Activated T-helper 1 cell treated with anti-CD3 and anti-CD28 coated beads, Interleukin-12 subunit alpha, Interleukin-12 subunit beta, Interleukin-2, Interleukin-4 antibody, amounts not matched to agents 30 ng/mL and 10 ng/mL and 1 ng/mL, durations not matched to agents 14 hours and 24 hours and 36 hours (primary cell): ENCODE measurements around the gene HK3. TPM values are rescaled to one million over a fixed set of nuclear protein-coding genes. Genes with fewer than 3 reads are reported as not detected.

ENCODE experiments used
- DNase-seq: peaks from one replicate; pipeline ENCODE4 v3.0.0; 2021; ENCODE audit warnings: low spot score
- H3K27ac Mint-ChIP-seq: one replicate; pipeline ENCODE4 v1.8.0; 2021; ENCODE audit warnings: mild to moderate bottlenecking, mixed read lengths
- H3K27me3 Mint-ChIP-seq: one replicate; pipeline ENCODE4 v1.8.0; 2022; ENCODE audit warnings: mild to moderate bottlenecking, moderate library complexity, mixed read lengths; ENCODE audit not compliant: insufficient read depth
- H3K36me3 Mint-ChIP-seq: one replicate; pipeline ENCODE4 v1.8.0; 2021; ENCODE audit warnings: low read depth, mixed read lengths
- H3K4me1 Mint-ChIP-seq: one replicate; pipeline ENCODE4 v1.8.0; 2021; ENCODE audit warnings: low read depth, mixed read lengths
- H3K4me3 Mint-ChIP-seq: one replicate; pipeline ENCODE4 v1.8.0; 2021; ENCODE audit warnings: mild to moderate bottlenecking, moderate library complexity, mixed read lengths
- H3K9me3 Mint-ChIP-seq: one replicate; pipeline ENCODE4 v1.8.0; 2021; ENCODE audit warnings: mixed read lengths
- intact Hi-C: fragments of 100-400 bp; cut with micrococcal nuclease; formaldehyde crosslinking; loops from one replicate; pipeline ENCODE4 v1.15.1; 2024
- total RNA-seq: library from RNA; stranded (reverse); gene quantifications from 2 replicates; pipeline ENCODE4 v1.2.3, GENCODE V29; 2022

The HK3 gene
- total RNA-seq, 1 donor from 2014 or later, result 0.44 TPM

DNA sequence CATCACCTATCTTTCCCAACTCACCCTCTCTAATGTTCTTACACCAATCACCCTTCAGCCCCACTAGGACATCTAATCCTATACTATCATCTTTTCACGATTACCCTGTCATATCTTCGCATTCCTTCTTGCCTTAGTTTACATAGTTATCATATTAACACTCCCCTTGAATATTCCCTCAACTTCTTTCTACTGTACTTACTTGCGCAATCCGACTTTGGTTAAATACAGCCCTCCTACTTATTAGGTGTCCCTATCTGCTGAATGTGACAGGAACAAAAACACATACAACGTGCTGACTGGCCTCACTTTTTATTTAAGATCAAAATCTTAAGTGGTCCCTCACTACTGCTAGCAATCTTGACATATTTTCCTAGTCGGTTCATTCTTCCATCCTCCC, 19.5 kb upstream of the HK3 start:
- no peak overlapping the region for H3K27ac Mint-ChIP-seq

DNA sequence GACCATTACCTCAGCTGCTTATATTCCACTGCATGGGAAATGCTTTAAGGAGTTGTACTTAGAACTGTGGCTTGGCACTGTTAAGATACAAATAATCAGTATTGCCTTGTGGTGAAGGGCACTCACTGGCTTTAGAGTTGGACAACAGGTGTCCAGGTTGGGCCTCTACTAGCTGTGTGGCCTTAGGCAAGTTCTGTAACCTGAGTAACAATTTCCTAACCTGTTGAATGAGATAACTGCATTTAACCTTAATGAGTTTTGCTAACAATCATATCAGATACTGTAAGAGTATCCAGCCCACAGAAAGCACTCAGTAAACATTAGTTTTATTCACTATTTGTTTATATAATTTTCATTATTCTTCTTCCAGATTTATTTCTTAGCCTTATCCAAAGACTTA, 17.2 kb upstream of the HK3 start:
- peaks cover 28% of the 10 kb centered on the region for H3K36me3 Mint-ChIP-seq
- H3K4me3 Mint-ChIP-seq, result no peak overlapping the region

More for the DNA sequence above, 19.5 kb upstream of the HK3 start:
- H3K4me3 Mint-ChIP-seq, result no peak overlapping the region
- H3K4me1 Mint-ChIP-seq, result peaks cover 14% of the 10 kb centered on the region
- H3K36me3 Mint-ChIP-seq, result peaks cover 26% of the 10 kb centered on the region
- H3K27me3 Mint-ChIP-seq, result no peaks in the 10 kb centered on the region
- no peaks in the 10 kb centered on the region for H3K9me3 Mint-ChIP-seq
- intact Hi-C loops, result loop anchor here (2.0 kb wide), 1 partner anchor 16 kb away; no protein-coding TSS in a partner anchor
- DNase-seq, result no peak

DNA sequence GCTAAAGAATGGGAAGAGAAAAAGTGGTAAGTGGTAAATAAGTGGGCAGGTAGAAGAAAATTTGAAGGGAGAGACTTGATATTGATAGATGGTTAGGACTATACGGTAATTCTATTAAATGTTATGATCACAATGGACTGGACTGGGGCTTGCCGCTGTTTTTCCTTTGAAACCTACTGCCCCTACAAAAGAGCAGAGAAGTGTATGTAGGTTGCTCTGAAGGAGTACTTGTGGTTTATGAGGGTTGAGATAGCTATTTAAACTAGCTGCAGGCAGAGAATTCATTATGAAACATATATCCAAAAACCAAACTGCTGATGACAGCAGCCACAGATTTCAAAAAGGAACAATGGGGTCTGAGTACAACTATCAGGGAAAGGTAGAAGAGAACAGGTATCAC, 16.8 kb upstream of the HK3 start:
- Mint-ChIP-seq H3K27me3 (no peaks in the 10 kb centered on the region), H3K4me1 (peaks cover 18% of the 10 kb centered on the region), H3K27ac (peak overlapping the region; percentile 37), H3K9me3 (no peaks in the 10 kb centered on the region), H3K36me3 (peaks cover 28% of the 10 kb centered on the region), H3K4me3 (no peak overlapping the region)
- intact Hi-C loops, result no loop called here
- DNase-seq, result no peak

More for the DNA sequence above, 17.2 kb upstream of the HK3 start:
- no peak for DNase-seq
- H3K4me1 Mint-ChIP-seq, result peaks cover 18% of the 10 kb centered on the region
- H3K27me3 Mint-ChIP-seq, result no peaks in the 10 kb centered on the region
- H3K27ac Mint-ChIP-seq, result no peak overlapping the region
- no peaks in the 10 kb centered on the region for H3K9me3 Mint-ChIP-seq
- intact Hi-C loops, result no loop called here

- H3K4me3 Mint-ChIP-seq, result no peak overlapping the region
These were observed 13.0 kb upstream of the HK3 start for GRCh38 chr5:176912115-176912514.

DNA sequence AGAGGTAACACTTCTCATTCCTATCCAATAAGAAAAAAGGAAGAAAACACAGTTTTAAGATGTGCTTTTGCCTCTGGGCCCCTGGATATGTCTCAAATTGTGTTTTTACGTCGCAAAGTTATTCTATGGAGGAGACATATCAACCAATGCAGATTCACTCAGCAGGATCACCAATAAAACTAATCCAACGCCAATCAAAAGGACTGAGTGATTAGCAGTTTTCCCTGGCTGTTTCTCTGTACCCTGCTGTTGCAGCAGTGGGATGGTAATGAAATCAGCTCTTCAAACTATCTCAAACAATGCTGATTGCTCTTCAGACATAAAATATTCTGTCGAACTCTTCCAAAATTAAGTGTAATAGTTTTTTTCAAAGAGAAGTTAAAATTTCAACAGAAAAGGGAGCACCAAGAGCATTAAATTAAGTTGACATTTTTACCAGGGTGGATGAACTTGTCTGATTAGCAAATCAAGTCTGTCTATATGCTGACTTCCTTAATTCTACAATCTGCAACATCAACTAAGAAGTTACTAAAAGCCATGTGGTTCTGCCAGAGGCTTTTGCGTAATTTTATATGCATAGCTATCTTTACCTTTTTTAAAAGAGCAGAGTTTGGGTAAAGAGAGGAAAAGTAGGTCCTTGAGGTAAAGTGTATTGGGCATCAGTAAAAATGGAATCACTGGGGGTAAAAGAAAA, 9.7 kb upstream of the HK3 start:
- no peak overlapping the region for H3K4me3 Mint-ChIP-seq
- intact Hi-C loops, result no loop called here
- peaks cover 15% of the 10 kb centered on the region for H3K4me1 Mint-ChIP-seq
- H3K36me3 Mint-ChIP-seq, result peaks cover 52% of the 10 kb centered on the region
- no peak overlapping the region for H3K27ac Mint-ChIP-seq
- no peaks in the 10 kb centered on the region for H3K27me3 Mint-ChIP-seq
- H3K9me3 Mint-ChIP-seq, result no peaks in the 10 kb centered on the region
- no peak for DNase-seq

More at GRCh38 chr5:176912115-176912514, 13.0 kb upstream of the HK3 start:
- H3K4me1 Mint-ChIP-seq, result peaks cover 28% of the 10 kb centered on the region
- peaks cover 34% of the 10 kb centered on the region for H3K36me3 Mint-ChIP-seq
- H3K9me3 Mint-ChIP-seq, result no peaks in the 10 kb centered on the region
- H3K27ac Mint-ChIP-seq, result no peak overlapping the region
- no peak for DNase-seq
- intact Hi-C loops, result no loop called here
- H3K27me3 Mint-ChIP-seq, result no peaks in the 10 kb centered on the region

GRCh38 chr5:176906796-176907195, 7.7 kb upstream of the HK3 start:
- H3K4me1 Mint-ChIP-seq, result peaks cover 15% of the 10 kb centered on the region
- H3K9me3 Mint-ChIP-seq, result no peaks in the 10 kb centered on the region
- no peak overlapping the region for H3K4me3 Mint-ChIP-seq
- intact Hi-C loops, result no loop called here
- H3K27me3 Mint-ChIP-seq, result no peaks in the 10 kb centered on the region
- peaks cover 51% of the 10 kb centered on the region for H3K36me3 Mint-ChIP-seq
- H3K27ac Mint-ChIP-seq, result no peak overlapping the region
- no peak for DNase-seq

GRCh38 chr5:176906126-176906525, 7.0 kb upstream of the HK3 start:
- intact Hi-C loops, result no loop called here
- peaks cover 50% of the 10 kb centered on the region for H3K36me3 Mint-ChIP-seq

DNA sequence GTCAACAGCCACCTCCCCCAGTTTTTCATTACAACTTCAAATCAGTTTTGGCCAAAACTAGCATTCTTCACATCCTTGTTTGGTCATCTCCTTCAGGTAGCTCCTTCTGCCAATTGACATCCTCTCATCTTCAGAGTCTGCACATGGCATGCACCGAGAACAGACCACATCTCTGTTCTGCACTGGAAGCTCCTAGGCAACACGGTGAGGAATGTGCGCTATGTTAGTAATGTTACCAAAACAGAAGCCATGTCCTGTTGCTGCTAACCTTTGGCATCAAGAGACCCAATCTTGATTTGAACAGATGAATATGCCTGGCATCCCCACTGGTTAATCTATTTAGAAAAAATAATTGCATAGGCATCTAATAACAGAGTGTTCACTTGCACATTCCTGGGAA, 5.1 kb upstream of the HK3 start:
- no peaks in the 10 kb centered on the region for H3K27me3 Mint-ChIP-seq
- H3K4me1 Mint-ChIP-seq, result peaks cover 24% of the 10 kb centered on the region
- peaks cover 55% of the 10 kb centered on the region for H3K36me3 Mint-ChIP-seq
- no peaks in the 10 kb centered on the region for H3K9me3 Mint-ChIP-seq
- intact Hi-C loops, result loop anchor here (5.0 kb wide), 1 partner anchor 367 kb away; the partner anchor contains the start of gene RNF44
- no peak overlapping the region for H3K4me3 Mint-ChIP-seq
- H3K27ac Mint-ChIP-seq, result no peak overlapping the region
- no peak for DNase-seq

More at GRCh38 chr5:176906126-176906525, 7.0 kb upstream of the HK3 start:
- Mint-ChIP-seq H3K27me3 (no peaks in the 10 kb centered on the region), H3K9me3 (no peaks in the 10 kb centered on the region), H3K27ac (no peak overlapping the region), H3K4me3 (no peak overlapping the region), H3K4me1 (peaks cover 22% of the 10 kb centered on the region)
- no peak for DNase-seq

DNA sequence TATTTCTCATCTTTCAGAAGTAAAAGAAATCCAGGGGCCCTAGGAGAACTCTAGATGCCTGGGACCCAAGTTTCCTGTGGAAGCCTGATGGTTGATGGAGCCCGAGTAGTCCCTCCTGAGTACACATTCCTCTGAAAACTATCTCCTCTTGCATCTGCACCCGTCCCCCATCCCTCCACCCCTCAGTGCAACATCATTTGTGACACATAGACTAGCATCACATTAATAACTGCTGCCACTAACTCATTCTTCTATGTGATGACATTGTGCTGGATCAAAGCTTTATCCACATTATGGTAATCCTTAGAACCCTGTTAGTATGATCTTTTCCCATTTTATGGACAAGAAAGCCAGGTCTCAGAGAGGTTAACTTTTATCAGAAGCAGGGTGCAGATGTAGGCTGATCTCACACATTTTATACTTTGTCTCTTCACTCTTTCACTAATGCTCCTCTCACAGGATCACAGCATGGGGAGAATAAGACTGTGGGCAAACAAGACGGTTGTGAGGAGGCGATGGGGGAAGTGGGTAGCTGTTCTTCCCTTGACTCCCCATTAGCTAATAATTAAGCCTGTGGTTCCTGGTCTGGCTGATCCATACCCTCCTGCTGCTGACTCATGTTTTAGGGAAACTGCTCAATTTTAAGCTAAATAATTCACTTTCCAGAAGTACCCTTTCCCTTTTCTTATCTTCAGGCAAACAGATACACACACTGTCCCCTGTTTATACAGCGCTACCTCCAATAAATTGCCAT, 3.9 kb upstream of the HK3 start:
- Mint-ChIP-seq H3K9me3 (no peaks in the 10 kb centered on the region), H3K27ac (peak overlapping the region; percentile 0), H3K27me3 (no peaks in the 10 kb centered on the region), H3K4me3 (no peak overlapping the region), H3K36me3 (peaks cover 49% of the 10 kb centered on the region), H3K4me1 (peaks cover 28% of the 10 kb centered on the region)
- intact Hi-C loops, result loop anchor here (5.0 kb wide), 1 partner anchor 366 kb away; the partner anchor contains the start of gene RNF44
- DNase-seq, result no peak

- intact Hi-C loops, result loop anchor here (5.0 kb wide), 1 partner anchor 365 kb away; the partner anchor contains the start of gene RNF44
- DNase-seq, result no peak
- Mint-ChIP-seq H3K4me1 (peaks cover 28% of the 10 kb centered on the region), H3K9me3 (no peaks in the 10 kb centered on the region), H3K36me3 (peaks cover 44% of the 10 kb centered on the region), H3K27ac (peak overlapping the region; percentile 82), H3K4me3 (peak overlapping the region; percentile 16), H3K27me3 (no peaks in the 10 kb centered on the region)
These were observed 3.1 kb upstream of the HK3 start for GRCh38 chr5:176902102-176902814.

DNA sequence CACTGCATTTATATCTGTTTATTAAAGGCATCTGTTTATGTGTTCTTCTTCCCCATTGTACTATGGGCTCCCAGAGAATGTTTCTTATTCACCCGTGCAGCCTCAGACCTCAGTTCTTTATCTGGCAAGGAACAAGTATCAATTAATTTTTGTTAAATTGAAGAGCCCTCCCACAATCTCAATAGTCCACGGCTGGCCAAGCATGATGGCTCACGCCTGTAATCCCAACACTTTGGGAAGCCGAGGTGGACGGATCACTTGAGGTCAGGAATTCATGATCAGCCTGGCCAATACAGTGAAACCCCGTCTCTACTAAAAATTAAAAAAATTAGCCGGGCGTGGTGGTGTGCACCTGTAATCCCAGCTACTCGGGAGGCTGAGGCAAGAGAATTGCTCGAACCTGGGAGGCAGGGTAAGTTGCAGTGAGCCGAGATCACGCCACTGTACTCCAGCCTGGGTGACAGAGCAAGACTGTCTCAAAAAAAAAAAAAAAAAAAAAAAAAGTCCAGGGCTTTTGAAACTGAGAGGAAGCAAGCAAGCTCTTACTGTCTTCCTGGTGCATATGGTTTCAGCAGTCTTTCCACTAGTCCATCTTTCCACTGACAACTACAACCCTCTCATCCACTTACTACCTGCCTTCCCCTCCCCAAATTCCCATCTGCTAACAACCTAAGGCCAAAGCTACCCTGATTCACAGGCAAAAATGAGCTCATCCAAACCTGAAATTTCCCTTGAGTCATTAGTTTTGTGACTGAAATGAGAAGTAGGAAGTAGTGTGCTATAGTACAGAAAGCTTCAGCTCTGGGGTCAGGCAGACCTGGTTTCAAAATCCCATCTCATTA, 2.3 kb upstream of the HK3 start:
- Mint-ChIP-seq H3K27me3 (no peaks in the 10 kb centered on the region), H3K27ac (peak overlapping the region; percentile 82), H3K36me3 (peaks cover 38% of the 10 kb centered on the region), H3K4me1 (peaks cover 28% of the 10 kb centered on the region), H3K4me3 (peak overlapping the region; percentile 16), H3K9me3 (no peaks in the 10 kb centered on the region)
- intact Hi-C loops, result loop anchor here (1.0 to 5.0 kb wide), 2 partner anchors 248 to 364 kb away; partner anchors contain the start of gene RNF44
- no peak for DNase-seq

- Mint-ChIP-seq H3K4me3 (no peak overlapping the region), H3K36me3 (peaks cover 31% of the 10 kb centered on the region), H3K27ac (peak overlapping the region; percentile 54), H3K27me3 (no peaks in the 10 kb centered on the region), H3K9me3 (no peaks in the 10 kb centered on the region), H3K4me1 (peaks cover 29% of the 10 kb centered on the region)
- intact Hi-C loops, result loop anchor here (1.0 to 5.0 kb wide), 2 partner anchors 247 to 363 kb away; partner anchors contain the start of gene RNF44
- DNase-seq, result no peak
These were observed 1.6 kb upstream of the HK3 start for GRCh38 chr5:176900780-176901204.
